K562 (cell line): ENCODE data around the gene POLR3GL. TPM values are rescaled to one million over a fixed set of nuclear protein-coding genes. Genes with fewer than 3 reads are reported as not detected.

Experiments used
- CBX3 ChIP-seq, 2 experiments: IDR thresholded peaks; 1 replicate in 1 of 2; 2 replicates in 1 of 2; pipeline ENCODE4 v1.6.1; 2012; ENCODE audit warnings: inconsistent platforms in 2 of 2, low read length in 2 of 2, borderline replicate concordance in 1 of 2, control low read depth in 1 of 2
- CHCHD3 ChIP-seq: fragments of 250-450 bp; sonication (Bioruptor Pico); IDR thresholded peaks from 2 replicates; pipeline ENCODE4 v2.1.2; 2022; ENCODE audit warnings: mild to moderate bottlenecking
- ELF1 ChIP-seq: fragments of 200-800 bp; sonication (Bioruptor generic); IDR thresholded peaks from 2 replicates; pipeline ENCODE4 v1.6.1; 2016; ENCODE audit warnings: missing genetic modification characterization, missing compliant biosample characterization
- ETV5 ChIP-seq: sonication (generic); formaldehyde crosslinking; IDR thresholded peaks from 2 replicates; pipeline ENCODE4 v1.4.0; 2020; ENCODE audit warnings: low read depth, mild to moderate bottlenecking, missing genetic modification reagents
- GABPB1 ChIP-seq: sonication (generic); formaldehyde crosslinking; IDR thresholded peaks from 2 replicates; pipeline ENCODE4 v1.8.0; 2022; ENCODE audit warnings: mild to moderate bottlenecking, missing genetic modification reagents
- GTF3C2 ChIP-seq: IDR thresholded peaks from 3 replicates; pipeline ENCODE4 v1.6.1; 2011; ENCODE audit warnings: borderline replicate concordance, mild to moderate bottlenecking, moderate library complexity; ENCODE audit not compliant: insufficient read length; ENCODE audit errors: extremely low read depth
- HNRNPK ChIP-seq: fragments of 200-400 bp; formaldehyde crosslinking; IDR thresholded peaks from one replicate; pipeline ENCODE4 v1.6.1; 2018; ENCODE audit warnings: mild to moderate bottlenecking, low read depth, low read length; ENCODE audit not compliant: poor library complexity, severe bottlenecking
- NR2F6 ChIP-seq: fragments of 450-650 bp; formaldehyde crosslinking; IDR thresholded peaks from 2 replicates; pipeline ENCODE4 v1.4.0; 2020; ENCODE audit warnings: mild to moderate bottlenecking
- RAD21 ChIP-seq, 2 experiments: fragments of 250-450 bp in 1 of 2; fragments of 450-650 bp in 1 of 2; sonication (Bioruptor Pico) in 1 of 2; formaldehyde crosslinking in 1 of 2; IDR thresholded peaks in 1 of 2; conservative IDR thresholded peaks in 1 of 2; 2 replicates each; pipeline versions ENCODE4 v1.4.0 to v1.8.0; 2020 to 2022; ENCODE audit warnings: mild to moderate bottlenecking in 2 of 2, moderate library complexity in 1 of 2
- SMARCE1 ChIP-seq: fragments of 450-650 bp; IDR thresholded peaks from 2 replicates; pipeline ENCODE4 v1.7.1; 2016; ENCODE audit warnings: mild to moderate bottlenecking
- SRSF9 ChIP-seq: fragments of 200-400 bp; formaldehyde crosslinking; IDR thresholded peaks from 2 replicates; pipeline ENCODE4 v1.6.1; 2017; ENCODE audit warnings: low read depth, low read length, borderline replicate concordance
- TCF15 ChIP-seq: fragments of 250-450 bp; sonication (Bioruptor Pico); IDR thresholded peaks from 2 replicates; pipeline ENCODE4 v1.8.0; 2022; ENCODE audit warnings: moderate library complexity, mild to moderate bottlenecking, inconsistent platforms
- VEZF1 ChIP-seq: fragments of 200-800 bp; sonication (Bioruptor generic); IDR thresholded peaks from 2 replicates; pipeline ENCODE4 v1.6.1; 2017; ENCODE audit warnings: missing genetic modification characterization, missing compliant biosample characterization
- ZBTB26 ChIP-seq: fragments of 450-650 bp; formaldehyde crosslinking; IDR thresholded peaks from 2 replicates; pipeline ENCODE4 v1.4.0; 2022; ENCODE audit warnings: missing genetic modification characterization
- ZC3H8 ChIP-seq: fragments of 450-650 bp; IDR thresholded peaks from 2 replicates; pipeline ENCODE4 v1.6.1; 2017
- ZNF76 ChIP-seq: fragments of 250-450 bp; sonication (Bioruptor Pico); IDR thresholded peaks from 2 replicates; pipeline ENCODE4 v1.4.0; 2020; ENCODE audit warnings: mild to moderate bottlenecking, moderate library complexity, borderline replicate concordance
- polyA plus RNA-seq, 8 experiments: library from polyadenylated mRNA; depleted of rRNA in 4 of 8; stranded (reverse) in 5 of 8; unstranded in 3 of 8; fragments of >200 nt; fragmentation: Nextera tagmentation in 2 of 8; fragmentation: Illumina TruSeq in 1 of 8; extraction: Ambion mirVana in 2 of 8; extraction: Trizol in 1 of 8; gene quantifications; 2 replicates each; pipeline versions ENCODE4 v1.2.1 to v1.2.3, GENCODE V29; 2011 to 2014; ENCODE audit warnings: inconsistent platforms in 1 of 8, missing spikeins in 1 of 8
- total RNA-seq, 7 experiments: library from RNA; depleted of rRNA in 6 of 7; stranded (reverse); fragments of >200 nt in 6 of 7; fragmentation: Illumina TruSeq in 2 of 7; extraction: Trizol in 2 of 7; gene quantifications; 2 replicates each; pipeline versions ENCODE4 v1.2.1 to v1.2.3, GENCODE V29; 2011 to 2021; ENCODE audit warnings: low replicate concordance in 1 of 7
- TF ChIP-seq, protein P1 (sequence below), 2 experiments: fragments of 450-650 bp; conservative IDR thresholded peaks; 2 replicates each; pipeline ENCODE4 v1.6.1; 2017; ENCODE audit warnings: mild to moderate bottlenecking in 2 of 2, moderate library complexity in 2 of 2

POLR3GL gene
- total and polyA plus RNA-seq, 9 of the 15 experiments (the other 6 are each of a cell fraction or from before 2014, with no cell fraction given), result 14.6 to 48.4 (median 38.2) TPM

DNA sequence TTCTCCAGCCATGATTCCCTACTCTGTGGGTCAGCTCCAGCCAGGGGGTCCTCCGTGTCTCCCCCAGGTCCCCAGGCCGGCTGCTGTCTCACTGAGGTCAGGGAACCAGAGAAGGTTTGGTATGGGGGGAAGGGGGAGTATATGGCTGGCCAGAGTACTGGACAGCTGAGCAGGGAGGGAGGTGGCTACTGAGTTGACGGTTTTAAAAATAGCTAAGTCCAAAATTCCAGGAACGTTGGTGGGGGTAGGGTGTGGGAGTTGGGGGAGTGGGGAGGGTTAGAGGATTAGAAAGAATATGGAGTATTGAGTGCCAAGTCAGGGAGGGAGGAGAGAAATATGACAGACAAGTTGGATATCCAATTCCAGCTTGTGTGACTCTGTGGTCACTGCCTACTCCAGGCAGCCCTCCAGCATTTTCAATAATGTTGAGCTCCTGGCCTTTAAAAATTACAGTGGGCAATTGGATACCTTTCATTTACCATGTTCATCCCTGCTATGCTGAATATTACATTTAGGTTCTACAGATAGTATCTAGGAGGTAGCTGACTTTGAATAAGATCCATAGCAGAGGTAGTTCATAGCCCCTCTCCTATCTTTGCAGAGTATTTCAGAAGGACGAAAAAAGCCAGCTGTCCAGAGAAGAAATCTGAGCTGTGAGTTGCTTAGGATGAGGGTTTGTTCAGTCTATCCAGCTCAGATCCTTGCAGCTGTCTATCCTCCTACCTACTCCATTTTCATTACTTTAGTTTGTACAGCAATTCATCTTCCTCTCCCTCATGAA, 57.3 kb downstream of the POLR3GL start, which contains the start of gene HJV (continued):
- TF ChIP-seq SMARCE1 (0 out of 2 replicates have a peak, but pooled peaks have one; percentile 10), CBX3 (IDR thresholded peaks at IDR 0.05; ENCODE audit: borderline replicate concordance in 1 of 2, low read length in 2 of 2) (peak in 1 of 2 experiments; percentile 57; a peak in 1 of 3 replicates), TCF15 (CRISPR knock-in tag) (no peak), ETV5 (CRISPR knock-in tag) (no peak), RAD21 (CRISPR knock-in tag; conservative IDR thresholded peaks at IDR 0.05 in 1 of 2, IDR thresholded peaks at IDR 0.05 in 1 of 2) (no peak), GTF3C2 (peak; percentile 66), VEZF1 (CRISPR knock-in tag) (peak; percentile 85), NR2F6 (no peak), GABPB1 (0 out of 2 replicates have a peak, but pooled peaks have one; percentile 8), ELF1 (tag) (0 out of 2 replicates have a peak, but pooled peaks have one; percentile 32), SRSF9 (no peak), CHCHD3 (no peak), HNRNPK (peak; percentile 87), ZC3H8 (no peak), ZNF76 (no peak), ZBTB26 (CRISPR knock-in tag) (no peak)
- TF ChIP-seq, protein P1, sequence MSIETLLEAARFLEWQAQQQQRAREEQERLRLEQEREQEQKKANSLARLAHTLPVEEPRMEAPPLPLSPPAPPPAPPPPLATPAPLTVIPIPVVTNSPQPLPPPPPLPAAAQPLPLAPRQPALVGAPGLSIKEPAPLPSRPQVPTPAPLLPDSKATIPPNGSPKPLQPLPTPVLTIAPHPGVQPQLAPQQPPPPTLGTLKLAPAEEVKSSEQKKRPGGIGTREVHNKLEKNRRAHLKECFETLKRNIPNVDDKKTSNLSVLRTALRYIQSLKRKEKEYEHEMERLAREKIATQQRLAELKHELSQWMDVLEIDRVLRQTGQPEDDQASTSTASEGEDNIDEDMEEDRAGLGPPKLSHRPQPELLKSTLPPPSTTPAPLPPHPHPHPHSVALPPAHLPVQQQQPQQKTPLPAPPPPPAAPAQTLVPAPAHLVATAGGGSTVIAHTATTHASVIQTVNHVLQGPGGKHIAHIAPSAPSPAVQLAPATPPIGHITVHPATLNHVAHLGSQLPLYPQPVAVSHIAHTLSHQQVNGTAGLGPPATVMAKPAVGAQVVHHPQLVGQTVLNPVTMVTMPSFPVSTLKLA (conservative IDR thresholded peaks at IDR 0.05), result 0 out of 4 replicates have a peak, but pooled peaks of 1 of the 2 experiments have one; percentile 21
